K562 (cell line): ENCODE data around the gene PRKAA1. TPM values are rescaled to one million over a fixed set of nuclear protein-coding genes. Genes with fewer than 3 reads are reported as not detected.

ENCODE experiments used
- CREB1 ChIP-seq, 2 experiments: sonication (generic) in 1 of 2; formaldehyde crosslinking in 1 of 2; IDR thresholded peaks; 2 replicates each; pipeline versions ENCODE4 v1.6.1 to v1.8.0; 2012 to 2022; ENCODE audit warnings: inconsistent platforms in 1 of 2, mild to moderate bottlenecking in 1 of 2, missing genetic modification reagents in 1 of 2, moderate library complexity in 1 of 2
- ELF4 ChIP-seq: fragments of 450-650 bp; formaldehyde crosslinking; IDR thresholded peaks from 2 replicates; pipeline ENCODE4 v1.4.0; 2022; ENCODE audit warnings: missing genetic modification characterization
- HBP1 ChIP-seq: fragments of 450-650 bp; formaldehyde crosslinking; IDR thresholded peaks from 2 replicates; pipeline ENCODE4 v1.4.0; 2022; ENCODE audit warnings: missing genetic modification characterization
- NFXL1 ChIP-seq: fragments of 450-650 bp; formaldehyde crosslinking; IDR thresholded peaks from 2 replicates; pipeline ENCODE4 v1.4.0; 2021; ENCODE audit warnings: mild to moderate bottlenecking
- NR1H2 ChIP-seq: sonication (generic); formaldehyde crosslinking; IDR thresholded peaks from 2 replicates; pipeline ENCODE4 v1.4.0; 2020; ENCODE audit warnings: mild to moderate bottlenecking, missing genetic modification reagents
- OTX1 ChIP-seq: fragments of 450-650 bp; formaldehyde crosslinking; IDR thresholded peaks from 2 replicates; pipeline ENCODE4 v1.4.0; 2022; ENCODE audit warnings: mild to moderate bottlenecking
- RBM15 ChIP-seq: fragments of 200-400 bp; formaldehyde crosslinking; IDR thresholded peaks from 2 replicates; pipeline ENCODE4 v1.6.1; 2018; ENCODE audit warnings: mild to moderate bottlenecking, low read length, moderate library complexity; ENCODE audit not compliant: insufficient read depth
- ZBED1 ChIP-seq: IDR thresholded peaks from 2 replicates; pipeline ENCODE4 v1.6.1; 2014
- ZBTB2 ChIP-seq: fragments of 450-650 bp; IDR thresholded peaks from 2 replicates; pipeline ENCODE4 v1.6.1; 2016; ENCODE audit warnings: antibody characterized with exemption
- ZFP36 ChIP-seq: fragments of 150-350 bp; IDR thresholded peaks from 2 replicates; pipeline ENCODE4 v1.6.1; 2018; ENCODE audit warnings: low read length, low read depth; ENCODE audit not compliant: partially characterized antibody
- ZNF318 ChIP-seq, 2 experiments: fragments of 450-650 bp; IDR thresholded peaks; 2 replicates each; pipeline ENCODE4 v1.6.1; 2016; ENCODE audit warnings: mild to moderate bottlenecking in 2 of 2, borderline replicate concordance in 1 of 2, low read depth in 1 of 2, moderate library complexity in 1 of 2
- ZNF384 ChIP-seq: IDR thresholded peaks from 2 replicates; pipeline ENCODE4 v1.6.1; 2012; ENCODE audit warnings: low read depth, low read length, improper control_type of control experiment
- ZNF695 ChIP-seq: fragments of 450-650 bp; formaldehyde crosslinking; IDR thresholded peaks from 2 replicates; pipeline ENCODE4 v1.4.0; 2020; ENCODE audit warnings: mild to moderate bottlenecking, moderate library complexity
- polyA plus RNA-seq, 8 experiments: library from polyadenylated mRNA; depleted of rRNA in 4 of 8; stranded (reverse) in 5 of 8; unstranded in 3 of 8; fragments of >200 nt; fragmentation: Nextera tagmentation in 2 of 8; fragmentation: Illumina TruSeq in 1 of 8; extraction: Ambion mirVana in 2 of 8; extraction: Trizol in 1 of 8; gene quantifications; 2 replicates each; pipeline versions ENCODE4 v1.2.1 to v1.2.3, GENCODE V29; 2011 to 2014; ENCODE audit warnings: inconsistent platforms in 1 of 8, missing spikeins in 1 of 8
- total RNA-seq, 7 experiments: library from RNA; depleted of rRNA in 6 of 7; stranded (reverse); fragments of >200 nt in 6 of 7; fragmentation: Illumina TruSeq in 2 of 7; extraction: Trizol in 2 of 7; gene quantifications; 2 replicates each; pipeline versions ENCODE4 v1.2.1 to v1.2.3, GENCODE V29; 2011 to 2021; ENCODE audit warnings: low replicate concordance in 1 of 7

The PRKAA1 gene
- total and polyA plus RNA-seq, 9 of the 15 experiments (the other 6 are each of a cell fraction or from before 2014, with no cell fraction given) = 24.5 to 84.0 (median 51.4) TPM

DNA sequence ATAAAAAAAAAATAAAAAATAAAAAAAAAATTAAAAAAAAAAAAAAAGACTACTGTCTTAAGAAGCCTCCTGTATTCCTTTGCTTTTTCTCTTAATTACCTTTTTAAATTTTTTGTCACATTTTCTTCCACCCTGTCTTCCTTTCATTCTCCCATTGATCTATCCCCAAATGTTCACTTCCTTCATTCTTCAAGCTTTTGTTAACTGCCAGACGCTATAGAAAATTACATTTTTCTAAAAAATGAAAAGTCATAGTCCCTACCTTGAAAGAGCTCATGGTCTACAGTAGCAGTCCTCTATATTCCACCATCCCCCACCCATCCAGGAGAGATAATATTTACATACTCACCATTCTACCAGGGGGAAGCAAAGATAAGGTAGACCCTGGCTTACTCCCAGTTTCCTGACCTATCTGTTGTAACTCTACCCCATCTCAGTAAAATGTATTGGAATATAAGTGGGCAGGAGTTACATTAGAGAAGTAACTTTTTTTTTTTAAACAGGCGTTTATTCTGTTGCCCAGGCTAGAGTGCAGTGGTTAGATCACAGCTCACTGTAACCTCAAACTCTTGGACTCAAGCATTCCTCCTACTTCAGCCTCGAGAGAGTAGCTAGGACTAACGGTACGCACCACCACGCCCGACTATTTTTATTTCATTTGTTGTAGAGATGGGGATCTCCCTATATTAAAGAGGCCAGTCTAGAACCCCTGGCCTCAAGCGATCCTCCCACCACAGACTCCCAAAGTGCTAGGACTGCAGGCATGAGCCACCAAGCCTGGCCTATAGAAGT lies 3.8 kb upstream of the PRKAA1 start (continued):
- no peak; the same call in 1 of the 2 replicates for TF ChIP-seq CREB1 (IDR thresholded peaks at IDR 0.05)
- no peak for TF ChIP-seq CREB1 (CRISPR knock-in tag; IDR thresholded peaks at IDR 0.05)
- TF ChIP-seq ZNF384 = peak; percentile 90
- no peak; the same call in 1 of the 2 replicates for TF ChIP-seq ZBED1
- TF ChIP-seq ZFP36 = no peak
- no peak for TF ChIP-seq NFXL1
- no peak for TF ChIP-seq OTX1 (CRISPR knock-in tag)
- TF ChIP-seq ZBTB2 = 0 out of 2 replicates have a peak, but pooled peaks have one; percentile 86
- no peak for TF ChIP-seq RBM15
- TF ChIP-seq NR1H2 = no peak
- no peak for TF ChIP-seq HBP1
- no peak for TF ChIP-seq ZNF695 (CRISPR knock-in tag)
- peak in 1 of 2 experiments; percentile 99; a peak in 2 of 4 replicates for TF ChIP-seq ZNF318 (IDR thresholded peaks at IDR 0.05; ENCODE audit: borderline replicate concordance in 1 of 2, low read depth in 1 of 2)
- TF ChIP-seq ELF4 (CRISPR knock-in tag) = no peak
